Hepatocyte (in vitro differentiated cells): Measurements from ENCODE around the gene RER1. TPM values are rescaled to one million over a fixed set of nuclear protein-coding genes. Genes with fewer than 3 reads are reported as not detected.
"Not testable (repeated sequence)": the region's sequence is repeated elsewhere in the genome, so short reads cannot be mapped to it uniquely, and the experiment has no call there.

Experiments used
- DNase-seq: peaks from one replicate; pipeline ENCODE4 v3.0.0-alpha.2; 2016; ENCODE audit warnings: low spot score
- H2AFZ ChIP-seq: fragments of 200-600 bp; sonication (generic); 2 replicates; pipeline ENCODE4 v1.6.0; 2016; ENCODE audit warnings: antibody characterized with exemption, mild to moderate bottlenecking
- H3K27ac ChIP-seq: fragments of 200-600 bp; sonication (generic); 2 replicates; pipeline ENCODE4 v1.5.1; 2016; ENCODE audit warnings: mild to moderate bottlenecking
- H3K27me3 ChIP-seq: fragments of 200-600 bp; sonication (generic); 2 replicates; pipeline ENCODE4 v1.6.1; 2016
- H3K36me3 ChIP-seq: fragments of 200-600 bp; sonication (generic); replicated peaks from 2 replicates; pipeline ENCODE4 v1.5.1; 2016; ENCODE audit warnings: low read depth; ENCODE audit not compliant: insufficient read depth
- H3K4me1 ChIP-seq: fragments of 200-600 bp; sonication (generic); 2 replicates; pipeline ENCODE4 v1.5.1; 2016; ENCODE audit warnings: mild to moderate bottlenecking, moderate library complexity; ENCODE audit not compliant: insufficient read depth
- H3K4me2 ChIP-seq: fragments of 200-600 bp; sonication (generic); 2 replicates; pipeline ENCODE4 v1.6.0; 2016
- H3K4me3 ChIP-seq: fragments of 200-600 bp; sonication (generic); 2 replicates; pipeline ENCODE4 v1.5.1; 2016; ENCODE audit warnings: mild to moderate bottlenecking
- H3K79me2 ChIP-seq: fragments of 200-600 bp; sonication (generic); 2 replicates; pipeline ENCODE4 v1.6.0; 2017; ENCODE audit warnings: mild to moderate bottlenecking
- H3K9me2 ChIP-seq: fragments of 200-600 bp; sonication (generic); replicated peaks from 2 replicates; pipeline ENCODE4 v1.6.0; 2017; ENCODE audit warnings: mild to moderate bottlenecking; ENCODE audit not compliant: insufficient read depth
- H3K9me3 ChIP-seq: fragments of 200-600 bp; sonication (generic); 2 replicates; pipeline ENCODE4 v1.5.1; 2016; ENCODE audit warnings: low read depth, mild to moderate bottlenecking
- H4K20me1 ChIP-seq: fragments of 200-600 bp; sonication (generic); 2 replicates; pipeline ENCODE4 v1.6.0; 2016; ENCODE audit warnings: mild to moderate bottlenecking; ENCODE audit not compliant: insufficient read depth, poor library complexity, severe bottlenecking
- CTCF ChIP-seq: fragments of 200-600 bp; sonication (generic); IDR thresholded peaks from 2 replicates; pipeline ENCODE4 v1.5.1; 2016; ENCODE audit warnings: antibody characterized with exemption, mild to moderate bottlenecking; ENCODE audit not compliant: poor library complexity
- EZH2 ChIP-seq: fragments of 200-600 bp; sonication (generic); IDR thresholded peaks from 2 replicates; pipeline ENCODE4 v1.6.1; 2016; ENCODE audit warnings: antibody characterized with exemption, mild to moderate bottlenecking, borderline replicate concordance
- EZH2phosphoT487 ChIP-seq: fragments of 200-600 bp; sonication (generic); IDR thresholded peaks from one replicate; pipeline ENCODE4 v1.6.1; 2018; ENCODE audit warnings: antibody characterized with exemption, mild to moderate bottlenecking, low read depth, moderate library complexity; ENCODE audit not compliant: unreplicated experiment, severe bottlenecking
- WGBS: methylation state at CpG from one replicate; pipeline ENCODE4 v1.1.6; 2016; ENCODE audit warnings: low lambda C conversion rate; ENCODE audit errors: missing lambda C conversion rate; 5-methylcytosine and 5-hydroxymethylcytosine counted together
- polyA plus RNA-seq: library from polyadenylated mRNA; unstranded; fragments of >200 nt; fragmentation: Nextera tagmentation; extraction: Ambion mirVana; gene quantifications from 2 replicates; pipeline ENCODE4 v1.2.1, GENCODE V29; 2016
- total RNA-seq: library from RNA; depleted of rRNA; stranded (reverse); fragments of >200 nt; gene quantifications from 2 replicates; pipeline ENCODE4 v1.2.3, GENCODE V29; 2014

The RER1 gene
- total and polyA plus RNA-seq, 2 experiments from 2014 or later, result 123 to 237 TPM

- WGBS, result 89% methylated on average over 14 of the region's 14 CpGs
- Histone ChIP-seq H3K27me3 (peaks cover 21% of the 10 kb centered on the region), H3K79me2 (no peaks in the 10 kb centered on the region), H4K20me1 (no peaks in the 10 kb centered on the region), H3K9me3 (no peaks in the 10 kb centered on the region), H3K9me2 (no peaks in the 10 kb centered on the region), H3K4me3 (no peak overlapping the region), H3K4me2 (no peak overlapping the region), H3K27ac (no peak overlapping the region), H3K36me3 (no peaks in the 10 kb centered on the region), H3K4me1 (no peaks in the 10 kb centered on the region), H2AFZ (no peak overlapping the region)
- no peak for TF ChIP-seq EZH2phosphoT487
- no peak for TF ChIP-seq EZH2
- no peak for DNase-seq
Observed at GRCh38 chr1:2438641-2439040, 47.0 kb downstream of the RER1 start.

- H3K4me2 ChIP-seq, result no peak overlapping the region
- H2AFZ ChIP-seq, result no peak overlapping the region
- peaks cover 27% of the 10 kb centered on the region for H3K27me3 ChIP-seq
- no peaks in the 10 kb centered on the region for H3K4me1 ChIP-seq
- no peaks in the 10 kb centered on the region for H3K9me2 ChIP-seq
- H3K4me3 ChIP-seq, result no peak overlapping the region
- H3K79me2 ChIP-seq, result no peaks in the 10 kb centered on the region
- no peaks in the 10 kb centered on the region for H4K20me1 ChIP-seq
- no peaks in the 10 kb centered on the region for H3K36me3 ChIP-seq
- no peak overlapping the region for H3K27ac ChIP-seq
- no peak for DNase-seq
- TF ChIP-seq EZH2 (no peak), CTCF (no peak), EZH2phosphoT487 (no peak)
- no peaks in the 10 kb centered on the region for H3K9me3 ChIP-seq
- WGBS, result 89% methylated on average over 15 of the region's 15 CpGs
Observed at GRCh38 chr1:2439369-2439768, 47.7 kb downstream of the RER1 start.

- H3K4me1 ChIP-seq, H3K9me3 ChIP-seq, H3K9me2 ChIP-seq, H3K27ac ChIP-seq, H3K4me2 ChIP-seq, H2AFZ ChIP-seq, H3K79me2 ChIP-seq, DNase-seq, H3K4me3 ChIP-seq, H4K20me1 ChIP-seq, H3K36me3 ChIP-seq: not testable (repeated sequence)
- WGBS, result 88% methylated on average over 14 of the region's 23 CpGs
- H3K27me3 ChIP-seq, result peaks cover 37% of the 10 kb centered on the region
Observed at GRCh38 chr1:2440346-2440745, 48.7 kb downstream of the RER1 start.

GRCh38 chr1:2441746-2442145, 50.1 kb downstream of the RER1 start:
- H3K27me3 ChIP-seq, result peaks cover 37% of the 10 kb centered on the region
- no peaks in the 10 kb centered on the region for H3K9me2 ChIP-seq
- no peak overlapping the region for H2AFZ ChIP-seq
- DNase-seq, result peak; percentile 55
- no peaks in the 10 kb centered on the region for H3K4me1 ChIP-seq
- H3K79me2 ChIP-seq, result no peaks in the 10 kb centered on the region
- H4K20me1 ChIP-seq, result no peaks in the 10 kb centered on the region
- H3K27ac ChIP-seq, result no peak overlapping the region
- WGBS, result 76% methylated on average over 13 of the region's 13 CpGs
- H3K4me3 ChIP-seq, result no peak overlapping the region
- H3K9me3 ChIP-seq, result no peaks in the 10 kb centered on the region
- H3K36me3 ChIP-seq, result no peaks in the 10 kb centered on the region
- TF ChIP-seq EZH2phosphoT487 (no peak), EZH2 (no peak), CTCF (no peak)
- H3K4me2 ChIP-seq, result no peak overlapping the region
